COLO668 (cell line): ENCODE data around the gene KRTAP10-2.
"Not testable (repeated sequence)": the region's sequence is repeated elsewhere in the genome, so short reads cannot be mapped to it uniquely, and the experiment has no call there.

Source experiments
- DNase-seq: peaks from one replicate; lab custom pipeline; 2025; ENCODE audit not compliant: unreplicated experiment; lab: John Stamatoyannopoulos, UW

Gene KRTAP10-2

DNA sequence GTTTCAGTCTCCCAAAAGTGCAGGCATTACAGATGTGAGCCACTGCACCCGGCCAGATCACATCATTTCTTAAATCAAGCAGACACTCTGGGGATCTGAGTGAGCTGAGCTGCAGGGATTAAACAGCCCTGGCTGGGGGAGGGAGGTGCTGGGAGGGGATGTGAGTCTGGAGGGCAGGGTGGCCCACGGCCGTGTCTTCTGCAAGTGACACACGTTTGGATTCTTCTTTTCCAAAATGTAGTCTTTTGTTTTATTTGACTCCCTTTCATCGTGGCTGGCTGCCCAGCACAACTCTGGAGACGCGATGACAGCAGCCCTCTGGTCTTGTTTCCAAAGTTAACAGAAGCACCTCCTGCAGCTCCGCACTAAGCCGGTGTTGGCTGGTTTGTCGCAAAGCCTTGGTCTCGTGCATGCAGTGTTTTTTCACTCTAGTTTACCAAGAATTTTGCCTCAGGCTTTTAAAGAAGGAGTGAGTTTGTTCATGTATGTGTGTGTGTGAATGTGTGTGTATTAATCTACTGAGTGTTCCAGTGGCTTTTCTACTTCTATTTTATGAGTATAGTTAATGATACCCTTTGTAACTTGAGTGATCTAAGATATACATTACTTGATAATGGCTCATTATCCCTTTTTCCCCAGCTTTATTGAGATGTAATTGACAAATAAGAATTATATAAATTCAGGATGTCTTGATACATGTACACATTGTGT lies 31.9 kb upstream of the KRTAP10-2 start:
- no peak for DNase-seq

- DNase-seq, result no peak
Measured at GRCh38 chr21:44582055-44582454, 30.8 kb upstream of the KRTAP10-2 start.

DNA sequence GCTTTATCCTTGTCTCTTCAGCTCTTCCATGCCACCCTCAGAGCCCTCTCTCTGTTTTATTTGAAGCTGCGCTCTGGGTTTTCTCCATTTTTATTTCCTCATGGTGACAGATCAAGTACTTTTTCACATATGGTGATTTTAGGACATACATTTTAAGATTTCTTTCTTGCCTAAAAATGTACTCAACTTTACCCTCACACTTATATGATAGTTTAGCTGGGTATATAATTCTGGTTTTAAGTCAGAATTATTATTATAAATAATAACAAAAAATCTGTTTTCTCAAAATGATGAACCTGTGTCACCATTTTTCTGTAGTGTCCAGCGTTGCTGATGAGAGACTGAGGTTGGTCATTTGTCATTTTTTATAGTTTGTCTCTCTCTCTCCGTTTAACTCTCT lies 29.9 kb upstream of the KRTAP10-2 start:
- no peak for DNase-seq

DNA sequence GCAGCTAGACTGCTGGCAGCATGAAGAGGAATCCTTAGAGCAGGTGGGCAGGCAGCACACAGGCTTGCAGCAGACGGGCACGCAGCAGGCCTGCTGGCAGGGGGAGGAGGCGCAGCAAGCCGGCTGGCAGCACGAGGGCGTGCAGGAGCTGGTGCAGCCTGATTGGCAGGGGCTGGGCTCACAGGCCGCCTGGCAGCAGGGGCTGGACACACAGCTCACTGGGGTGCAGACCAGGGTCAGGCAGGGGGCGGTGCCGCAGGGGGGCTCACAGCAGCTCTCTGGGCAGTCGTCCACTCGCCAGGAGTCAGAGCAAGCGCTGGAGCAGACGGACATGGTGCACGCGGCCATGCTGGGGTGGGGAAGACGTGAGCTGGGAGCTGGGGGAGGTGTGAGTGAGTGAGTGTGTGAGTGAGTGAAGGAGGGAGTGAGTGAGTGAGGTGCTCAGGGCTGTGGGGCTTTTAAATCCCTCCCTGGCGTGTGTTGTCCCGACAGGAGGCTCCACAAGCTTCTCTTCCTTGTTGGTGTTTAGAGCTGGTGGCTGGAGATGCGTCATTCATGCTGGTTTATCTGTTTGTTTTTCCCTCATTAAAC lies 29.0 kb upstream of the KRTAP10-2 start, which contains the start of gene KRTAP10-5:
KRTAP10-5 (minus strand) TSS at position 374 of the 591 bp plus-strand sequence; CDS start at position 348, 26 bp downstream.
- not testable (repeated sequence) for DNase-seq

DNA sequence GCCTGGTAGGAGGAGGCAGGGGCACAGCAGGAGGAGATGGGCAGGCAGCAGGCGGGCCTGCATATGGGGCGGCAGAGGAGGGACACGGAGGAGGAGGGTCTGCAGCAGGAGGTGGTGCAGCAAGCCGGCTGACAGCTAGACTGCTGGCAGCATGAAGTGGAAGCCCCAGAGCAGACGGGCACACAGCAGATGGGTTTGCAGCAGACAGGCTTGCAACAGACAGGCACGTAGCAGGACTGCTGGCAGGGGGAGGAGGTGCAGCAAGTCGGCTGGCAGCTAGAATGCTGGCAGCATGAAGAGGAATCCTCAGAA lies 28.5 kb upstream of the KRTAP10-2 start:
- no peak for DNase-seq

GRCh38 chr21:44579056-44579832 lies 27.9 kb upstream of the KRTAP10-2 start:
- DNase-seq, result no peak

DNA sequence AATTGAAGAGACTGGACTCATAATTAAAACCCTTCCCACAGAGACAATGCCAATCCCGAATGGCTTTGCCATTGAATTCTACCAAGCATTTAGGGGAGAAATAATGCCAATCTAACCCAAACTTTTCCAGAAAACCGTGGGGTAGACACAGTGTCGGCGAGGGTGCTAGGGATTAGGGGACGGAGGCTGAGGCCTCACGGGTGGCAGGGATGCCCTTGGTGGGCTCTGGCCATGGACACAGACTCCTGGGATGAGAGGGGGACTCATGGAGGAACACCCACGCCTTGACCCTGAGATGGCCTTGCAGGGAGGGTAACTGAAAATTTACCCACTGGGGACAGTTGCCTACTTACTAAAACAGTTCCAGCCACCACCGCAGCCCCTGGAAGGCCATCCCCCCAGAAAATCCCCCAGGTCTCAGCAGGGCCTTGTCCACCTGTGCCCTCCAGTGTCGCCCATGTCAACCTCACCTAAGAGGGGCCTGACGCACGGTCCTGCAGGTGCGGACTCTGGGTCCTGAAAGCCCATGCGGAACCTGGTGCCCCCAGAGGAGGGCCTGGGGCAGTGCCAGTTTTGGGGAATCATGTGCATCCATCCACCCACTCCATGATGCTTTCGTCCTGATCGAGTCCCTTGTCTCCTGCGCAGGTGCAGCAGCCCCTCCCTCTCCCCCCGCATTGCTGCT lies 27.2 kb upstream of the KRTAP10-2 start:
- DNase-seq, result no peak

GRCh38 chr21:44576025-44576420 lies 24.7 kb upstream of the KRTAP10-2 start:
- no peak for DNase-seq

DNA sequence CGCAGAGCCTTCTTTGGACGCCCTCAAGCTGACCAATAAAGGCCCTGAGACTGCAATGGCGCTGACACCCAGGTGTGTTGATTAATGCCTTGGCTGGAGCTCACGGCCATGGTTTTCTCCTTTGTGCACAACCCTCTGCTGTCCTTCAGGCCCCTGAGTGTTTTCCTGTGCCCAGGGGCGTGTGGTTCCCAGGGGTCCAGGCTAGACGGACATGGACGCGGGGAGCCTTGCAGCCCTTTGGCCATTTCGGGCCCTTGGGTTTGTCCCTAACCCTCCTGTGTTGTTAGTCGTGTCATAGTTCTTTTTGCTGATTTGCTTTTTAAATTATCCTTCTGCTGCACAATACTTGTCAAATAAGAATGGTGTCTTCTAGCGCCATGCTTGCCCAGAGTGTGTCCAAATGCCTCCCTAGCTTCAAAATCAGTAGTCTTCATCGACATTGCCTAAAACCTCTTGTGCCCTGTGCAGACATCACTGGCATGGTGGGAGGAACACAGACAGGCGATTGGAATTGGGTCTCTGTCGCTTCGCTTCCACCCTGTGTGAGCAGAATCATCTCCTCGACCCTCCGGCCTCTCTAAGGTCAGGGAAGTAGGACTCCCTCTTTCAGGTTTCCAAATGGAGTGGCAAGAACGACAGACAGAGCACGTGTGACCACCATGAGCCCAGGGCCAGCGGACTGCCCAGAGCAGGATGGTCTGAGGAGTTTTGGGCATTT lies 24.2 kb upstream of the KRTAP10-2 start:
- DNase-seq, result no peak

DNA sequence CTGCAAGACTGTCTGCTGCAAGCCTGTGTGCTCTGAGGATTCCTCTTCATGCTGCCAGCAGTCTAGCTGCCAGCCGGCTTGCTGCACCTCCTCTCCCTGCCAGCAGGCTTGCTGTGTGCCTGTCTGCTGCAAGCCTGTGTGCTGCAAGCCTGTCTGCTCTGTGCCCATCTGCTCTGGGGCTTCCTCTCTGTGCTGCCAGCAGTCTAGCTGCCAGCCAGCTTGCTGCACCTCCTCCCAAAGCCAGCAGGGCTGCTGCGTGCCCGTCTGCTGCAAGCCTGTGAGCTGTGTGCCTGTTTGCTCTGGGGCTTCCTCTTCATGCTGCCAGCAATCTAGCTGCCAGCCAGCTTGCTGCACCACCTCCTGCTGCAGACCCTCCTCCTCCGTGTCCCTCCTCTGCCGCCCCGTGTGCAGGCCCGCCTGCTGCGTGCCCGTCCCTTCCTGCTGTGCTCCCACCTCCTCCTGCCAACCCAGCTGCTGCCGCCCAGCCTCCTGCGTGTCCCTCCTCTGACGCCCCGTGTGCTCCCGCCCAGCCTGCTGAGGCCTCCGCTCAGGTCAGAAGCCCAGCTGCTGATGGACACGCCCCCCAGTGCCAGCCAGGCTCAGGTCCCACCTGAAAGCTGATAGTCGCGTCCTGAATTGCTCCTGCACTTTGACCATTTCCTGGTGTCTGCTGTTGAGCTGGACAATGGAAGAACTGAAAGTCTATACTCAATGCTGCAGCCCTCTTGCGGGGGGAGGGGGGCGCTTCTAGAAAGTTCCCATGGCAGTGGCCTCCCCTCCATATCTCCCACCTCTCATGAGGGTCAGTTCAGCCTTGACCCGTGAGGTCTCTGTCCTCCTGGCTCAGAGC lies 23.4 kb upstream of the KRTAP10-2 start:
- peak; percentile 90 for DNase-seq

DNA sequence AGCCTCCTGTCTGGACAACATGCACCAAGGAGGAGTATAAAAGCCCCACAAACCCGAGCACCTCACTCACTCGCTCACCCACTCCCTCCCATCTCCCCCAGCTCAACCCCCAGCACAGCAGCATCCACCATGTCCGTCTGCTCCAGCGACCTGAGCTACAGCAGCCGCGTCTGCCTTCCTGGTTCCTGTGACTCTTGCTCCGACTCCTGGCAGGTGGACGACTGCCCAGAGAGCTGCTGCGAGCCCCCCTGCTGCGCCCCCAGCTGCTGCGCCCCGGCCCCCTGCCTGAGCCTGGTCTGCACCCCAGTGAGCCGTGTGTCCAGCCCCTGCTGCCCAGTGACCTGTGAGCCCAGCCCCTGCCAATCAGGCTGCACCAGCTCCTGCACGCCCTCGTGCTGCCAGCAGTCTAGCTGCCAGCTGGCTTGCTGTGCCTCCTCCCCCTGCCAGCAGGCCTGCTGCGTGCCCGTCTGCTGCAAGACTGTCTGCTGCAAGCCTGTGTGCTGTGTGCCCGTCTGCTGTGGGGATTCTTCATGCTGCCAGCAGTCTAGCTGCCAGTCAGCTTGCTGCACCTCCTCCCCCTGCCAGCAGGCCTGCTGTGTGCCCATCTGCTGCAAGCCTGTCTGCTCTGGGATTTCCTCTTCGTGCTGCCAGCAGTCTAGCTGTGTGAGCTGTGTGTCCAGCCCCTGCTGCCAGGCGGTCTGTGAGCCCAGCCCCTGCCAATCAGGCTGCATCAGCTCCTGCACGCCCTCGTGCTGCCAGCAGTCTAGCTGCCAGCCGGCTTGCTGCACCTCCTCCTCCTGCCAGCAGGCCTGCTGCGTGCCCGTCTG lies 22.5 kb upstream of the KRTAP10-2 start, which contains the start of gene KRTAP10-4:
KRTAP10-4 (plus strand) TSS at position 100 of the 827 bp plus-strand sequence; CDS start at position 130, 30 bp downstream.
- DNase-seq, result not testable (repeated sequence)

- DNase-seq, result no peak
Measured at GRCh38 chr21:44572959-44573583, 21.8 kb upstream of the KRTAP10-2 start.

DNA sequence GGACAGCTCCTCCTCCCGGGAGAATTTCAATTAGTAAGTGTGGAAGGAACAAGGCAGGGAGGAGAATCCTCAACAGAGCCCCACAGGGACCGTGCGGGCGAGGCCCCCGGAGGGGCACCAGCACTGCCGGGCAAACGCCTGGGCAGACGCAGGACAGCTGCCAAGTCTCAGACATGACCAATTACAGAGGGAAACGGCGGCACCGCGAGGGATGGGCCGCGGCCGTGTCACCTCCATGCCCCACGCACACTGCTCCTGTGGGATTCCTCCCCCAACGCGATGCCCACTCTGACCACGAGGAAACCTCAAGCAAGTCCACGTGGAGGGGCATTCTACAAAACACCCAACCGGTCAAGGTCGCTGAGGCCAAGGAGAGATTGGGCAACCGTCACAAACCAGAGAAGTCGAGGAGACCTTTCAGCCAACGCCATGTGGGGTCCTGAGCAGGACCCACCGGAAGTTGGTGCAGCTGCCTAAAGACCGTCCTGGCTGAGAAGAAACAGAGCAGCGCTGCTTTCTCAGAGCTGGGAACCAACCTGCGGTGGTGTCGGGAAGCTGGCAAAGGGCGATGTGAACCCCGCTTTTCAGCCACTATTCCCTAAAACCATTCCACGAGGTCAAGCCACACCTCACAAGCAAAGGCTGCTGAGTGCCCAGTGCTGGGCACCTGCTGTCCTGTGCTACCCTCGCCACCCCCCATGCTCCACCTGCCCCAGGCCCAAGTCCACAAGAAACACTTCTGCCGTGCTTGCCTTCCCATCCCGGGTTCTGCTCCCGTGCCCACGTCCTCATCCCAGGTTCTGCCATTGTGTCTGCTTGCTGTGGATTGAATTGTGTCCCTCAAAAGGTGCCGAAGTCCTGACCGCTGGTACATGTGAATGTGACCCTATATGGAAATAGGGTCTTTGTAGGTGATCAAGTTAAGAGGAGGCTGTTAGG lies 20.8 kb upstream of the KRTAP10-2 start:
- no peak for DNase-seq

GRCh38 chr21:44571296-44571695 lies 20.0 kb upstream of the KRTAP10-2 start:
- DNase-seq, result no peak

- DNase-seq, result no peak
Measured at GRCh38 chr21:44569861-44570517, 18.7 kb upstream of the KRTAP10-2 start.

DNA sequence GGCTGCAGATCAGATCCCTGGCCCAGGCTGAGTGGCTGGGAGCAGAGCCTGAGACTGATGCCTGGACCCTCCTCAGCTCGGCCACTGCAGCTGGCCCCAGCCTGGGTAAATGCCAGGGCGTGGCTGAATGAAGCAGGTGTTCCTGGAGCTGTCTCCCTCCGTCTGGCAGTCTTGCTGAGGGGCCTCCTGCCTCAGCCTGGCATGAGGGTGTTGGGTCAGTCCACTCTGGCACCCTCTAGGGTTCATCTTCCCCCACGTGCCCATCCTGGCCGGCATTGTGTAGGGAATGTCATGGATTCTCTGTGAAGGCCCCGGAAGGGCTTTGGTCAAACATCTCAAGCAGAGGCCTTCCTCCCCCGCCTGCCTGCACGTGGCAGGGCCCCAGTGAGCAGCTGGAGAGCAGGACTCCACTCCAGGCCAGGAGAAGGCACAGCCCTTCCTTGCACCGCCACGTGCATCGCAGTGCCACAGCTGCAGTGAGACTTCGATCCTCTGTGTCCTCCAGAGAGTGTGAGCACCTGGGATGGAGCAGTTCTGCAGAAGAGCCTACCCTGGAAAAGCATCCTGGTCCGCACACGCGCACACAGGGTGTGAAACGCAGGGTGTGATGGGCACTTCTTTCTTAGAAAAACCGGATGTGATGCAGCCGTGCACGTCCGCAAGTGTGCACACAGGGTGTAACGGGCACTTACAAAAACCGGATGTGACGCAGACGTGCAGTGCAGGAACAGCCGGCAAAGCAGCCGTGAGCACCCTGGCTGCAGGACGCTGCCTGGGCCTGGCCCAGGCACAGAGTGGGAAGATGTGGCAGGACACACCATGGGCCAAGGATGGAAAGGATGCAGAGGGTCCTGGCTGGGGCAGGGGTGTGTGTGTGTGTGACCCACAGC lies 17.6 kb upstream of the KRTAP10-2 start:
- DNase-seq, result peak; percentile 88
